CD4-positive, alpha-beta T cell treated with Interleukin-1 beta for 1 hour (primary cell): ENCODE data around the gene KLHL35.

Experiments used
- DNase-seq, 2 donors: peaks; one replicate each; pipeline ENCODE4 v3.0.0-alpha.2; 2020 to 2022

The KLHL35 gene, protein sequence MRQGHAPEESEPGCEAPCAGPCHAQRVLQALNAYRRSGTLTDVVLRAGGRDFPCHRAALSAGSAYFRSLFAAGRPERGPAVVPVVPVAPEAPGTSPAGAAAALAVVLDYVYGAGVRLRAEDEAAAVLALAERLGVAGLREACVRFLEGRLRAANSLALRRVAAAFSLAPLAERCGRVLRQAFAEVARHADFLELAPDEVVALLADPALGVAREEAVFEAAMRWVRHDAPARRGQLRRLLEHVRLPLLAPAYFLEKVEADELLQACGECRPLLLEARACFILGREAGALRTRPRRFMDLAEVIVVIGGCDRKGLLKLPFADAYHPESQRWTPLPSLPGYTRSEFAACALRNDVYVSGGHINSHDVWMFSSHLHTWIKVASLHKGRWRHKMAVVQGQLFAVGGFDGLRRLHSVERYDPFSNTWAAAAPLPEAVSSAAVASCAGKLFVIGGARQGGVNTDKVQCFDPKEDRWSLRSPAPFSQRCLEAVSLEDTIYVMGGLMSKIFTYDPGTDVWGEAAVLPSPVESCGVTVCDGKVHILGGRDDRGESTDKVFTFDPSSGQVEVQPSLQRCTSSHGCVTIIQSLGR

DNA sequence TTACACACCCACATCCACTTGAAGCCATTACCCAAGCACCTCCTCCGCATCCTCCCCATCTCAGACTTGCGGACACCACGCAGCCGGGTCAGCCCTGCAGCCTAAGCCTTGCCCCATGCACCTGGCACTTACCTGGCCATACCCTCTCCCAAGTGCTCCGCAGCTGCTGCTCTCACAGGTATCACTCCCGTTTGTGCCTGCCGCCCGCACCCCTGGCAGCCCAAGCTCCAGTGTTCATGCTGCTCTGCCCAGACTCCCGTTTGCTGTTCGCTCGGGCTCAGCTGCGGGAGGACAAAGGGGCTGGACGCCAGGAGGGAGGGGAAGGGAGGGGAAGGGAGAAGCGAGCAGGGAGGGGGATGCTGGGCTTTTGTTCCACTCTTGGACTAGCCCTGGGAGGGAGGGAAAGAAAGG is at the start of gene KLHL35:
Gene KLHL35 (minus strand): TSS at position 293 of the 411 bp plus-strand sequence. CDS start 2,574 bp downstream, outside the sequence.
- DNase-seq, result no peak

DNA sequence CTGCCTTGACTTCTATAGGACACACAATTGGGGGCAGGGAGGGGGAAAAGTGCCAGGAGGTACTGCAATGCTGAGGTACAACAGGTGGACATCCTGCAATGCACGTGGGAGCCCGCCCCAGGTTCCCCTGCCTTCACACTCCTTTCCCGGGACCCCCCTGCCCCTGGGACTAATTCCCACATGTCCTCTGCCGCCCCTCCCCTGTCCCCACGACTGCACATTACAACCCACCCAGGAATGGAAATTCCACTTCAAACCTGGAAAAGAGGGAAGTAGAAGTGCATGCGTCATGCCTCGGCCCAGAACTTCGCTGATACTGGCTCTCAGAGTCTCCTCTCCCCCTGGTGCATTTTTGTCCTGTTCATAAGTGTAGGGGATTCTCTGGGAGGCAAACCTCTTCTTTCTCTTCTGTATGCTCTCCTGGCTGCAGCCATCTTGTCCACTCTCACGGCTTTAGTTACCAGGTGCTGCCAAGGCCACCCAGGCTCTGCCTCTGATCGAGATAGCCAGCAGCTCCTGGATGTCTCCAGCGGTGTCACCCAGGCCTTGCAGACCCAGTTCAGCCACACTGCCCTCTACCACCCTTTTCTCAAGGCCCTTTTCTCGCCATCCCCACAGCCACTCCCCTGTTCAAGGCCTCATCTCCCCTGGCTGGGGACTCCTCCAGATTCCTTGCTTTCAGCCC is 49.1 kb upstream of the KLHL35 start:
- DNase-seq, result no peak

DNA sequence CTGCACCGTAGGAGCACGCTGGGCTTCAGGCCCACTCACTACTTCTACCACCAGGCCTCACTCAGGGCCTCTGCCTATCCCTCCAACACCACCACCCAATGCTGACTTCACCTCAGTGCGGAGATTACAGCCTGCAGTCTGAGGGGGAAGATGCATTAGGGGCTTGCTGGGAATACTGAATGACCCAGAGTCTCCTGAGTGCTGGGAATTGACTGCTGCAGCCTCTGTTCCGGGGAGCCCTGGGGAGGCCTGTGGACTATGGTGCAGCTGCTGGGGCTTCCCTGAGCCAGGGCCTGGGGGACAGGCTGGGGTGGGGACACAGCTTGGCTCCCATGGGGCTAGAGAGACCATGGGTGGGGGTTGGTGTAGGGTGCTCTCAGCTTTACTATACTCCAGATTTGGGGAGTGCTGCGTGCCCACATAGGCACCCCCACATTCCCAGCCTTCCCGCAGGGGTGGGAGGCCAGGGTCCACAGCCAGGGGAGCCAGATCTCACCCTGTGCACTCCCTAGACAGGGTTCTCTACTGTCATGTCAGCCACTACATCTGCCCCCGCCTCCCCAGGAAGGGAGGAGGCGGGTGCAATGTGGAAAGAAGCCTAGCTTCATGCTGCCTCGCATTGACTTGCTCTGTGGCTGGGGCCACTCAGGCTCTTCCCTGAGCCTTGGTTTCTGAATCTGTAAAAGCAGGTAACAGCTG is 48.4 kb upstream of the KLHL35 start:
- no peak for DNase-seq

DNA sequence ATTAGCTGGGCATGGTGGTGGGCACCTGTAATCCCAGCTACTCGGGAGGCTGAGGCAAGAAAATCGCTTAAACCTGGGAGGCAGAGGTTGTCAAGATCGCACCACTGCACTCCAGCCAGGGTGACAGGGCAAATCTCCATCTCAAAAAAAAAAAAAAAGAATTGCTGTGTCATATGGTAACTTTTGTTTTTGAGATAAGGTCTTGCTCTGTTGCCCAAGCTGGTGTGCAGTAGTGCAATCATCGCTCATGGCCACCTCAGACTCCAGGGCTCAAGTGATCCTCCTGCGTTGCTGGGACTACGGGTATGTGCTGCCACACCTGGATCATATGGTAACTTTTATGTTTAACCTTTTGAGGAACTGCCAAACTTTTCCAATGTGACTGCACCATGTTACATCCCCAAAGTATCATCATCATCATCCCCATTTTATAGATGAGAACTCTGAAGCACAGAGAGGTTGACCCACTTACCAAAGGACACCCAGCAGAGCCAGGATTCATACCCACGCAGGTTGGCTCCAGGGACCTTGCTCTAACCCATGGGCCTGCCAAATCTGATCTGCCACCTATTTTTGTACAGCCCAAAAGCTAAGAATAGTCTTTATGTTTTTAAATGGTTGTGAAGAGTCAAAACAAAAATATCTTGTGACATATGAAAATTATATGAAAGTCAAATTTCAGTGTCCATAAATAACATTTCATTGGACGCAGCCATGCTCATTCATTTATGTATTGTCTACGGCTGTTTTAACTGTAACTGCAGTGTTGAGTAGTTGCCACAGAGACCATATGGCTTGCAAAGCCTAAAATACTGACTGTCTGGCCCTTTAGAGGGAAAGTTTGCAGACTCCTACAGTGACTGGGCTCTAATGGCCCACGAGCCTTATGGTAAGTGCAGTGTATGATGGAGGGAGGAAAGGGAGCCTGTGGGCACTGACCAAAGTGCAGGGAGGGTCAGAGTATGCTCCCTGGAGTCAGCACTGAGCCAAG is 47.5 kb upstream of the KLHL35 start:
- no peak for DNase-seq

DNA sequence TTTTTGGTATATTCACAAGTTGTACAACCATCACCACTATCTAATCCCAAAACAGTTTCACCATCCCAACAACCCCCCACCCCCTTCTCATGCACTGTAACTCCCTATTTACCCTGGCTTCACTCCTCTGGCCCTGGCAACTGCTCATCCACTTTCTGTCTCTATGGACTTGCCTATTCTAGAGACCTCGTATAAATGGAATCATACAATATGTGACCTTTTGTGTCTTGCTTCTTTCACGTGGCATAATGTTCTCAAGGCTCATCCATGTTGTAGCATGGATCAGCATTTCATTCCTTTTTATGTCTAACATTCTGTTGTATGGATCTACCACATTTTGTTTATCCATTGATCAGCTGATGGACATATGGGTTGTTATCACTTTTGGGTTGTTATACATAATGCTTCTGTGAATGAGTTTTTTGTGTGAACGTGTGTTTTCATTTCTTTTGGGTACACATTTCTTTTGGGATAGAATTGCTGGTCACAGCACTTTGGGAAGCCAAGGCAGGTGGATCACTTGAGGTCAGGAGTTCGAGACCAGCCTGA is 46.7 kb upstream of the KLHL35 start:
- DNase-seq, result no peak

DNA sequence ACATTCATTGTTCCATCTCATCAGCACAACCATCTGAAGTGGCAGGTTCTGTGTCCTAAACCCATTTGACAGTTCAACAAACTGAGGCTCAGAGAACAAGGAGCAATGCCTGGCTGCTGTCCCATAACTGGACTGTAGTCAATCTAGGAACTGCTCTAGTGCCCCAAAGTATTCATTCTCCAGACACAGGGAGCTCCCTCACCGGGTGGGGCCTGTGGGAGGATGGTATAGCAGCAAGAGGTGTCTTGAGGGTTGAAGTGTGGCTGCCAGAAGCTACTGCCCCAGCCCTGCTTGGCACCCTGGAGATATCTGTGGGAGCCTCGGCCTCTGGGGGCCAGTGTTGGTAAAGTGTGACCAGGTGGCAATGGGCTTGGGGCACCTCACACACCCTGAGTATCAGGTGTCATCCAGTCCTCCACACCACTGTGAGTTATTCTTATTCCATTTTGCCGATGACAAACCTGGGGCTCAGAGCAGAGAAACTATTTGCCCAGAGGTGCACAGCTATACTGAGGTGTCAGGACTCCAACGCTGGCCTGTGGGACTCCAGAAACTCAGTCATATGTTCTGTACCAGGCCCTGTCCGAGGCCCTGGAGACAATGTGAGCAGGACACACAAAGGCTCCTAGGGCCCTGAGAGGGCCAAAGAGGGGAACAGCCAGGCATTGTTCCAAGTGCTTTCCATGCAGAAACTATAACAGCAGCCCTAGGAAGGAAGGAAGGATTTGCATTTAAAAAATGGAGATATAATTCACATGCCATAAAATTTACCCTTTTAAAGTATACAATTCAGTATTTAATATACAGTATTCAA is 46.0 kb upstream of the KLHL35 start:
- no peak for DNase-seq

DNA sequence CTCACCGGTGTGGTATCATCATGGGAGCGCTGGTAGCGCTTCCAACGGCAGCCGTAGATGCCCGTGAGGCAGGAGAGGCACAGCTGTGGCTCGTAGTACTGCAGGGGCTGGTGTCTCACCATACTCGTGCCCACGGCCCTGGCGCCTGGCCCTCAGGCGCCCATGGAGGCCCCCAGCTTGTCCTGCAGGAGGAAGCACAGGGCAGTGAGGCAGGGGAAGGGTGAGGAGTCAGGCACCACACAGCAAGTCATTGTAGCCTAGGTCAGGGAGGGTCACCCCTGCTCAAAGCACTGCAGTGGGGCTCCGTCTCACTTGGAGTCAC is 44.6 kb upstream of the KLHL35 start:
- no peak for DNase-seq

DNA sequence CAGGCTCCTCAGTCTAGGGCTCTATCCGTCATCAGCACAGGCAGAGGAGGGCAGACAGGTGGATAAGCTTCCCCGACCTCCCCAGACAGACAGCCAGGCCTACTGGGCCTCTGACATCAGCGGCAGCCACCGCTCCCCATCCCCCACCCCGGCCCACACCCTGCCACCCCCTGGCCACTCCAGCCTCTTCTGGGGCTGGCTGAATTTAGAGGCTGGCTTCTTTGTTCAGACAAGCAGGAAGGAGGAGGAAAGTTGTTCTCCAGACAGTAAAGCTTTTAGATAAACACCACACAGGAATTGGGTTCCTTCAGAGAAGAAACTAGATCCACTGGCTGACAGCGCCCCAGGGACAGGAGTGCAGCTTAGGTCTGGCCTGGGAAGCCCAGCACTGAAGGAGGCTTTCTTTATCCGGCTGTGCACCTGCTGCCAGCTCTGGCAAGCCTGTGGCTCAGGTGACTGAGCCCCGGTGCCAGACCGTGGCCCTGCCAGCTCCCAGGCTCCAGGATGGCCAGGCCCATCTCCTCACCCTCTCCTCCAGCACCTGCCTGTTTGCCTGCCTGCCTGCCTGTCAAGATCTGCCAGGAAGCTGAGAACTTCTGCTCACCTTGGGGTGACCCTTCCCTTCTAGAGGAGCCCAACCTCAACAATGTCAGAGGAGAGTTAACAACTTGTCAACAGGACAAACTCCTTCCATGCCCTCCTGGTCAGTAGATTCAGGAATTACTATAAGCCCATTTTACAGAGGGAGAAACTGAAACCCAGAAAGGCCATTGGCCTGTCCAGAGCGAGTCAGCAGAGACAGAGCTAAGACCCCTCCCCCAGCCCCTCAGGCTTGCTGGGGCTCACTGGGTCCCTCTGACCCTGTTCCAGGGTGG is 44.0 kb upstream of the KLHL35 start:
- no peak for DNase-seq

DNA sequence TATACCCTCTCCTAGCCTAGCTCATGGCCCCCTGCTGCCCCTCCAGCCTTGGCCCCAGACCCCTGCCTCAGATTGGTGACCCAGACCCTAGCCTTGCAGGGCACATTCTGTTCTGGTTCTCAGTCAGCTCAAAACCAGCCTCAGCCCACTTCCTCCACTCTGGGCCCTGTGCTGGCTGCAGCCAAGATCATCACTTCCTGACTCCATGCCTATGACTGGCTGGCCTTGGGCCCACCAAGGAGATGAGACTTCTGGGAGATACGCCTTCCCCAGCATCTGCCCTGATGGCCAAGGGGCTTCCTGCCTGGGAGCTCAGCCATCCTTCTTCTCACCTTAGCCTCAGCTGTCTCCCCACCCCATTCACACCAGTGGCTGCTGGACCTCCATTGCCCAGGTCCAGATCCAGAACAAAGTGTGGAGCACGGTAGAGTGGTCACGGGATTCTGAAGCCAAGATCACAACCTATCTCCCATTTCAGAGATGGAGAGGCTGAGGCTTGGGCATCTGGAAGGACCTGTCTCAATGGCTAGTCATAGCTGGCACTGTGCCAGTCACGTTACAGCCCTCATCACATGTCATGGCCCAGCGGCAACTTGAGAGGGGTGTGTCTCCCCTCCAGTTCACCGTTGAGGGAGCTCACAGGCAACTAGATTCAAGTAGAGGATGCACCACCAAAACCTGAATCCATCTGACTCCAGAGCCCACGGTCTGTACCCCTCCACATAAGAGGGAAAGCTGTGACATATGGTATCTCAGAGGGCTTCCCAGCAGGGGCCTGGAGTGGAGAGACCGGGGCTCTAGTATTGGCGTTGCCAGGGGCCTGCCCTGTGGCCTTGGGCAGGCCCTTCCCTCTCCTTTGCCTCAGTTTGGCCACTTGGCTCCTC is 43.0 kb upstream of the KLHL35 start:
- DNase-seq, result peak; percentile 6 to 9

DNA sequence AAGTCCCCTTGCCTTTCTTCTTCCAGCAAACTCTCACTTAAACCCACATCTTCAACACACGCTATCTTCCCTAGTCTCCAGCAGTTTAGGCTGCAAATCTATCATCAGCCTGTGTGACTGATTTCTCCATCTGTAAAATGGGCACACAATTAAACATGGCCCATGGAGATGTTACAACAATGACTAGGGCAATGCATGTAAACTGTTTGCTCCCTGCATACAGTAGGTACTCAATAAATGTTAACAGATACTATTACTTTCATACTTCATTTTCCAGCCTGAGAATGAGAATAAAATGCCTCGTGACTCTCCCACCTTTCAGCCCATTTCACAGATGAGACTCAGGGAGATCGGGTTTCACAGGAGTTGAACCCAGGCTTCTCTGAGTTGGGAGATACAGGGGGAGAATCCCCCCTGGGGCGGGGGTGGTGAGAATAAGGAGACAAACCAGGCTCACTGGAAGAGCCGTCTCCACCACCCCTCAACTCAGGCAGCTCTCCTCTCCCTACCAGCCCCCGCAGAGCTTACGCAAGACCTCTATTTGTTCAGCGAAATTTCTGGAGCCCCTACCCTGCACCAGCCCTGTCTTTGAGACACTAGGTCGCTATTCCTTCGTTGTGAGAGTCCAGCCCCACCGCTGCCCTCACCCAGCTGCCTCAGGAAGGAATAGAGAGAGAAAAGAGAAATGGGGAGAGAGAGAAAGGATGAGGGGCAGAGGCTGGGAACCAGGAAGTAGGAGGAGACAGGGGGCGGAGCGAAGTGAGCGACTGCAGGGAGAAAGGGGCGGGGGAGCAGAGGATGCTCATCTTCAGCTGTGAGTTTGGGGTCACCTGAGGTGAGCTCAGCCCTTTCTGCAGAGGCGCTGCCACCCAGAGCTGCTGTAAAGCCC is 42.1 kb upstream of the KLHL35 start:
- DNase-seq, result peak; percentile 58 to 61

DNA sequence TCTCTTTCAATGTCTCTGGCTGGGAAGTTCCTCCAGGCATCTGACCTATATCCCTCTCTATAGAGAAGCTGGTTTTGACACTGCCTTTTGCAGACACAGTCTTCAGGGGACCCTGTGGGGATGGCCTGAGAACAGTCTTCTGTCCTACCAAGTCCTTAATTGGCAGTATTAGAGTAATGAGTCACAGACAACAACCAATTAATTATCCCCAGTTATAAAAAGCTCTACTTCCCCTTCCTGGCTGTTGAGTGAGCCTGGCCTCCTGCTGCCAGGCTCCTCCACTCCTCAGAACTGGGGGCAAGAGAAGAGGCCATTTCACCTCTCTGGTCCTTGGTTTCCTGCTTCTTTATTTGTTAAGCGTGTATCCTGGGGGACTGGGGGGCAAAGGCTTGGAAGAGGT is 41.2 kb upstream of the KLHL35 start:
- DNase-seq, result no peak

DNA sequence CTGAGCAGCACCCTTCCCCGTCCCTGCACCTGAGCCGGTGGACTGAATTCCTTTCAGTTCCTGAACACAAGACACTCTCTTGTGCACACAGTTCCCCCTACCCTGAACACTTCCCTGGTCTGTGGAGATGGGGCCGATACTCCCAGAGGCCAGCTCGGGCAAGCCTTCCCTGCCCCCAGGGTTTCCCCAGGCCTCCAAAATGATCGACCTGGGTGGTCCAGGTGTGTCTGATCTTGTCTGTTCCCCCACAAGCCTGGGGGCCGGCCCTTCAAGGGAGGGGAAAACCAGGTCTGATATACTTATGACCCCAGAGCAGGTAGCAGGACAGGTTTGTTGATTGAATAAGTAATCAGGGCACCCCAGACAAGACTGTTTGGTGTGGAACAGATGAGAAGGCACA is 40.7 kb upstream of the KLHL35 start:
- DNase-seq, result no peak

DNA sequence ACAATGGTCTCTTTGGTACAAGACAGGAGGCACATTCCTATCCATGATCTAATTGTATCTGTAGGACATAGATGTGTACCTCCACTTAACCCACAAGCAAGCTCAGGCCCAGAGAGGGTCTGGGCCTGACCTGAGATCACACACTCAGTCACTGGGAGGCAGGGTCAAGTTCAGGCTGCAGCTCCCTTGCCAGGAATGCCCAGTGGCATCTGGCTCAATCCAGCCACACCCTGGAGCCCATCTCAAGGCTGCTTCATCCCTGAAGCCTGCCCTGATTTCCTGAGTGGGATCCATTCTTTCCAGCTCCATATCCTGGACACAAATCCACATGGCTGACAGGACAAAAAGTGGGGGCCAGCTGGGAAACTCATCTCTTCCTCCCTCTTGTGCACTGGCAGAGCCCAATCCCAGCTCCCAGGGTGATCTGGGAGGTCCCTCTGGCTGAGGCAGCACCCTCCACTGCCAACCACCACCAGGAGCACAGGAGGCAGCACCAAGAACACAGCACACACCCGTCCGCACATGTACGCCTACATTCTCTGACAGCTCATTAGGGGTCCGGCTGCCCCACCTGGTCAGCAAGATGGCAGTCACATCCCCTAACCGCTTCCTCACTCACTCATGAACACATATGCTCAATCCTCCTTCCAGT is 39.2 kb upstream of the KLHL35 start:
- DNase-seq, result no peak

DNA sequence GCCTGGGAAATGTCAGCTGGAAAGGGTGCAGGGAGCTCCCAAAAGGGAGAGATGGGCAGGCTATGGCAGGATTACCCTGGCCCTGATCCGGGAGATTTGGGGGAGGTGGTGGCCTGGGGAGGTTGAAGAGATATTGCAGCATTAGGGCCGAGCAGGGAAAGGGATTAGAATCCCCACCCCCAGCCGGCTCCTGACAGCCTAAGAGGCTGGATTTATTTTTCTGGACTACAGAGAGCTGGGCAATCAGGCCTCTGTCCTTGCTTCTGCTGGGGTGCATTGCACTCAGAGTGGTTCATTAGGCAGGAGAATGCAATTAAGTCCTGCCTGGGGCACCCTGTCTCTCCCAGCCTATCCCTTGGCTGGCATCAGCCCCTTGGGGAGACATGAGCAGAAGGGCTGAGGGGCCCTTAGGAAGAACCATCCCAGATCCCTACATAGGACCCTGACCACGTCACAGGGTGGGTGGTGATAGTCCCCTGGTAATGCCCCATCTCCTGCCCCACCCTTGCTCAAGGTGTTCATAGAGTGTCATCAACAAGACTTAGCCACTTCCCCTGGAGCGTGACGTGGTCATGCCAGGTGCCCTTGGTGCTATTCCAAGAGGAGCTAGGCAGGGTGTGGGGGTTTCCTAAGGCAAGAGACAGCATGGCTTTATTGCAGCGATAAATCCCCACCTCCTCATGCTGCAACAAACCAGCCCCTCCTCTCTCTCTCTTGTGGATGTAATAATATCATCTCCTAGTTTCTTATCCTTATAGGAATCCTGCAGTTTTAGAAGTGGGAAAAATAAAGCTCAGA is 38.4 kb upstream of the KLHL35 start:
- no peak for DNase-seq

DNA sequence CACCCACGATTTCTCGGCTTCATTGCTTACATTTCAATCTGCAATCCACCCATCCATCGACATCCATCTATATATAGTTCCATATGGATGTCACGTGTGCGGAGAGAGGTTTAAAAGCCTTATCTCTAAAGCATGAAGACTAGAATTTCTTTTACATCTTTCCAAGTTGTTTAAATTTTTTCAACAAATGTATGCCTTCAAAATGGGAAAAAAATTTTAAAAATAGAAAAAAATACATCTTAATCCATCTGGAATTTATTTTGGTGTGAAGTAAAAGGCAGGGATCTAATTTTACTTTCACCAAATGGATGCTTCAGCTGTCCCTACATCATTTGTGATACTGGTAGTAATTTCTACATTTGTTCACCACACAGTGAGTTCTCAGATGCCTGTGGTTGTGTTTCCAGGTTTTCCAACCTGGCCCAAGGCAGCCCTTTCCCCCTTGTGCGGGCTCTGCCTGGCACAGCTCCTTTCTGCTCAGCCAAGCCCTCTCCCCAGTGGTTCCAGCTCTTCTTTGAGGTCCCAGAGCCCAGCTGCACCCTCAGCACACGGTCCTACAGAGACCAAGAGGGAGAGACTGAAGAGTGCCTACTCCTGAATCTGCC is 37.6 kb upstream of the KLHL35 start:
- no peak for DNase-seq

DNA sequence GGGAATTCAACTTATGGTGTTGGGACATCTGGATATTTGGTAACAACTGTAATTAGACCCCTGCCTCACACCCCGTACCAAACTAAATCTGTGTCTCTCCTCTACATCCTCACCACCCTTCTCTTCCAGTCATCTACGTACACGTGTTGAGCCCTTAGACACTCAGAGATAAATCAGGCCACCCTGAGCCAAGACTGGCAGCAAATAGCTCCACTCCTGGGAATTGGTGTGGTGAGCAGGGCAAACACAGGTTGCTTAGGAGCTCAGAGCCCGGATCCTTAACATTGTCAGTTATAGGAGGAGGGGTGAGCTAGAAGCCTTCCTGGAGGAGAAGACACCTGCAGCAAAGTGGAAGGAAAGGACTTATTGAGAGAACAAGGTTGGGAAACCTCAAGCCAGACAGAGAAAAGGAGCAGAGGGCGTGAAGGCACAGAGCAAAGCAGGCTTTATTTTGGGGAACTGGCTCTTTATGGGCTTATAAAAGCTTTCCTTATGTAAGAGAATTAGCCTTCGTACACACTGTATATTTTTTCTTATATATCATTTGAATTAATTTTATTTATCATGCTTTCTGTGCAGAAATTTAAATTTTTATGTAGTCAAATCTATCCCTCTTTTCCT is 36.9 kb upstream of the KLHL35 start:
- no peak for DNase-seq
